Umbilical cord (tissue), 2 donors: Measurements from ENCODE around the gene PGF. TPM values are rescaled to one million over a fixed set of nuclear protein-coding genes. Genes with fewer than 3 reads are reported as not detected.

Experiments
- DNase-seq: peaks from one replicate; pipeline ENCODE4 v3.0.0-alpha.2; 2015; ENCODE audit warnings: low spot score
- total RNA-seq: library from RNA; depleted of rRNA; stranded (reverse); fragments of >200 nt; gene quantifications from one replicate; pipeline ENCODE4 v1.2.3, GENCODE V29; 2014; ENCODE audit warnings: low replicate concordance; ENCODE audit not compliant: insufficient read depth

Gene PGF
- total RNA-seq, 1 donor from 2014 or later = 9.4 TPM

DNA sequence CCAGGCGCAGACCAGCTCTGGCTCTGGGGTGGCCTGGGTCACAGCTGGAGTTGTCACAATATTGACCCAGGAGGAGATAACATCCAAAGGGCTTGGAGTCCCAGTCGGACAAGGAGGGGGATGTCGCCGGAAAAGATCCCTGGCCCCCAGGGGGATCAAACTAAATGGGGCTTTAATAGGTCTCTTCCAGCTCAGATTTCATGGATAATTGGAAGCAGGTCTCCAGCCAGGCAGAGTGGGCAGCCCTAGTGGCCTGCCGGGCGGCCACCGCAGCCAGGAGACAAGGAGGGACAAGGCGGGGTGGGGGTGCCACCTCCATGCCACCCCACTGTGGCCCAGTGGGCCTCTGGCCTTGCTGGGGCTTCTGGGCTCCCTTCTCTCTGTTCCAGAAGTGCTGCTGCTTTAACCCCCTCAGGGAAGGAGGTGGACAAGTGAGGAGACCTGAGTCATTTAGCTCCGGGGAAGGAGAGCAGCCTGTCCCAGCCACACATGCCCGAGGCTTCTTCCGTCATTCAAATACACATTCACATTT, 23.1 kb upstream of the PGF start:
- no peak for DNase-seq

DNA sequence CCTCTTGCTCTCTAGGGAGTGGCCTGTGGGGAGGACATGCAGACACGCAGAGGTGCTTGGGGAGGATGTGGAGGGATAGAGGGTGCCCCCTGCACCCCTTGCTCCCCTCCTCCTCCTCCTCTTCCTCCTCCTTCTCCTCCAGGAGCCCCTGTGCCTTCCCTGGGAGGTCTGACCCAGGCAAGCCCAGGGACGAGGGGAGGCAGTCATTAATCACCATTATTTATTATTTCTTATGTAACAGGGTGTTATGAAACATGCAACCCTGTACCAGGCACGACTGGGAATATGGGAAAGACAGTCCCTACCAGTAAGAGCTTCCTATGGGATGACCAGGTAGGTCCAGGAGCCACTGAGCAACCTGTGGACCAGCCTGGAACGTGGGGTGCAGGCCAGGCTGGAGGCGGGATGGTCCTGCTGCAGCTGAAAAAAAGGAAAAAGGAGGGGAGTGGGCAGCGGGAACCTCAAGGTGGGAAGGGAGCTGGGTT, 22.5 kb upstream of the PGF start:
- DNase-seq = no peak

DNA sequence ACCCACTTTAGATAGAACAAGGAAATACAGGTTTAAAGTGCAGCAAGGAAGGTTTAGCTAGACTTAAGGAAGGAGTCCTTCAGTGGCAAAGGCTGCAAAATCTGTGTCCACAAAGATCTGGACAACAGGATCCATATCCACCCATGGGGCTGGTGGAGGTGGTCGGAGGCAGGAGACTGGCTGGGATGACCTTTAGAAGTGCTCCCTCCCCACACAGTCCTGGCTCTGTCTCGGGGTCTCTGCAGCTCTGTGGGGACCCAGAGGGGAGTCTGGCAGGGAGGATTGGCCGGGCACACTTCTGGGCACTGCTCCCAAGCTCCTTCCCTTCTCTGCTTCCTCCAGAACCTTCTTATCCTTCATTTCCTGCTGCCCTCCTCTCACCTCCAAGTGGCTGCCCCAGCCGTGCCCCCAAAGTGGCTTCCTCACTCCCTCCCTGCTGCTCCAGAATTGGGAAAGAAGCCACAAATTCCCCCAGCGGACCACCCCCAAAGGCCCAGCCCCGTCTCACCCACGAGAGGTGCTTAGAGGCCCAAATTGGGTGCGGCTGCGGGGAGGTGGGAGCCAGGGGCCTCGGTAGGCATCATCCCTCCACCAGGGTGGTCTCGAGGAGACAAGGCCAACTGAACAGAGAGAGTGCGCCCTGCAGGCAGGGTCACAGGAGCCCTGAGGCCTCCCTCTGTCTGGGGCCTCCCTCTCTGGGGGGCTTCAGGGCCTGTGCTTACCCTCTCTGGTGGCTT, 21.9 kb upstream of the PGF start:
- no peak for DNase-seq

DNA sequence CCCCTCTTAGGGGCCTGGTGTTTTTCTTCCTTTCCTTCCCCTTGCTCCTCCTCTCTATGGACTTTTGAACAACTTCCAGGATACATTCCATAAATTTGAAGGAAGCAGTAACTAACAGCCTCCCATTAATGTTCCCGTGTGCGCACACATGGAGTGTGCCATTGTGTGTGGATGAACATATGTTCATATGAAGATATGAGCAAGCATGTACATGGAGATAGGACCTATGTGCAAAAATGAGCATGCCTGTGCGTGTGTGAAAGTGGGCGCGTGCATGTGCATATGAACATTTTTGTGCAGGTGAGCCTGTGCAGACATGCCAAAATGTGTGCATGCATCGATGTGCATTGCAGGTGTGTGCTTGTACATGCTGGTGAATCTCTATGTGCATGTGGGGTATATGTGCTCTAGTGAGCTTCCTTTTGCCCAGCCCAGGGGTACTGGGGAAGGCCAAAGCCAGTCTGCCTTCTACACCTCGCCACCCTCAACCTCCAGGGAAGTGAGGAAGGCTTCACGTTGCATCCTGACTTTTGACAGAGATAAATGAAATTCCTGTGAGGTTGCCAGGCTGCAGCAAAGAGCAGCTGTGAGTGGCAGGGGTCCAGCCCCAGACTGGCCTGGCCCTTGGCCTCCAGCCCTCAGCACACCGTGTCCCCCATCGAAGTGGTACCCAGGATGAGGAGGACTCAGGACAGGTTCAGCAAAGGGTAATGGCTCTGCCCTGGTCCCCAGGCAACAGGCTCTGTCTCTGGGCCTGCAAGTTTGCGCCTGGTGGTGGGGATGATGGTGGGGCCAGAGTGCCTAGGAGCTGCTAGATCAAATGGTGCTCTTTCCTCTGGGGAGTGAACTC, 21.1 kb upstream of the PGF start:
- DNase-seq = no peak

DNA sequence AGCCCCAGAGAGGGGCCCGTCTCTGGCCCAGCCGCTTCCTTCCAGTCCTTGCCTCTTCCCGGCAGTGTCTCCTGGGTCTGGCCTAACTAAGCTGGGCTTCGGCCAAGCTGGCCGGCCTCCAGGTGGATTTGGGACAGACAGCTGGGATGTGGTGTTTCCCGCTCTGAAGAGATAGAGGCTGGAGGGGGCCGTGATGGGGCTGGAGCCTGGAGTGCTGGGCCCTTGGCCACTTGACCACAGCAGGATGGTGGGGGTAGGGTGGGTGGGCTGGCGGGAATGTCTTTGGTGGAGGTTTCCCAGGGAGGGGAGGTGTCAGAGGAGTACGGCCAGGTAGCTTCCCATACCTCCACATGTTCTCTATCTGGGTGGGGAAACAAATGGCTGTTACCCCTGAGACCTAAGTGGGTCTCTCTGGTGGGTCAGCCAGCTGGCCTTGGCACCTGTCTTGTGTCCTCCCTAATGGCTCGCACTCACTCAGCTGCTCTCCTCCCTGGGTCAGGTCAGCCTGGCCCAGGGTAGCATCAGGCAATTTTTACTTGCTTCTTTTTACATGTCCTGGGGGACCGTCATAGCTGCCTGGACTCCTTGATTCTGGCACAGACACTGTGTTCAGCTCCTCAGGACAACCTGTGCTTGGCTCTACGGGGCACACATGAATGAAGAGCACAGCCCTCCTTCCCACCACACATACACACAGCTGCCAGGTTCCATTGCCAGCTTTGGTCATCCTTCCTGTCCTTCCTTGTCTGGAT, 19.8 kb upstream of the PGF start:
- peak; percentile 57 for DNase-seq

DNA sequence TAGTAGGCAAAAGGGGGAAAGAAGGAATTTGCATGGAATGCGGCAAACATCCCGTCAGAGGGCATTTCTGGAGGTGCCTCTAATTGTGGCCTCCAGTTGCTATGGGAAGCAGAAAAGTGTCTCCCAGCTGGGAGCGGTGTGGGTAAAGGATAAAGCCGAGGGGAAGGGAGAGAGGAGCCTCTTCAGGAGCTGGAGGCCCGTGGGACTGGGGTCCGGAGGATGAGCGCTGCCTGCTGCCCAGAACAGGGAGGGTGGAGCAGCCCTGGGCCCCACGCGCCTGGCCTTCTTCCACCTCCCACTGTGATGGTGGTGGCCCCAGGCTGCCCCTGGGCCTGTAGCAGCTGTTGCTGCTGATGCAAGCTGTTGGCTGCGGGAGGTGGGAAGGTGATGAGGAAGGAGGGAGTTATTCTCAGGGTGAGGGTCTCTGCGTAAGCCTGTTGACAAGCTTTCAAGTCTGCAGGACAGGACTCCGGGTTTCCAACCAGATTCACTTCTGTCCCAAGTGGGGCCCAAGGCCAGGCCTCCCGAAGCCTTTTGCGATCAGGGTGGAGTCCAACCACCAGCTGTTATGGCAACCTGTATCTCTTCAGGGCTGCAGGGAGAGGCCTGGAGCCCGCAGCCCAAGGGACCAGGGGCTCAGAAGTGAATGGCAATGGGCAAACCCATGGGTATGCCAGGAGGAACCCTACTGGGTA, 19.1 kb upstream of the PGF start:
- DNase-seq = peak; percentile 48

DNA sequence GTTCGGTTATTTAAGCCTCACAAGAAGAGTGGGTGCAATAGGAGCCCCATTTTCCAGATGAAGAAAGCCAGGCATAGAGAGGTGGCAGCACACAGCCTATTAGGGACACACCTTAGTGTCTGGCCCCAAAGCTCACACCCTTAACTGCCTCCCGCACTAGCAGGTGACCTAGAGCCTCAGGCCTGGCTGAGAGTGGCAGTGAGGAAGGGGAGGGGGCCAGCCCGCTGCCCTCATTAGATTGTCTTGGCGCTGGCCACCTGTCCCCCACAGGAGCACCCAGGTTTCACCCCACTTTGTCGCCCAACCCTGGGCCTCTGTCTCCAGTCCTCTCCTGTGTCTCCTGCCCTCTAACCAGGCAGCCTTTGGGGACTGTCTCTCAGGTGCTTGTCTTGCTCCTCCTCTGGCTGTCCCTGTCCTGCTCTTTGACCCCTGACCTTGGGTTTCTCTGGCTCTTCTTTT, 18.5 kb upstream of the PGF start:
- DNase-seq = no peak

DNA sequence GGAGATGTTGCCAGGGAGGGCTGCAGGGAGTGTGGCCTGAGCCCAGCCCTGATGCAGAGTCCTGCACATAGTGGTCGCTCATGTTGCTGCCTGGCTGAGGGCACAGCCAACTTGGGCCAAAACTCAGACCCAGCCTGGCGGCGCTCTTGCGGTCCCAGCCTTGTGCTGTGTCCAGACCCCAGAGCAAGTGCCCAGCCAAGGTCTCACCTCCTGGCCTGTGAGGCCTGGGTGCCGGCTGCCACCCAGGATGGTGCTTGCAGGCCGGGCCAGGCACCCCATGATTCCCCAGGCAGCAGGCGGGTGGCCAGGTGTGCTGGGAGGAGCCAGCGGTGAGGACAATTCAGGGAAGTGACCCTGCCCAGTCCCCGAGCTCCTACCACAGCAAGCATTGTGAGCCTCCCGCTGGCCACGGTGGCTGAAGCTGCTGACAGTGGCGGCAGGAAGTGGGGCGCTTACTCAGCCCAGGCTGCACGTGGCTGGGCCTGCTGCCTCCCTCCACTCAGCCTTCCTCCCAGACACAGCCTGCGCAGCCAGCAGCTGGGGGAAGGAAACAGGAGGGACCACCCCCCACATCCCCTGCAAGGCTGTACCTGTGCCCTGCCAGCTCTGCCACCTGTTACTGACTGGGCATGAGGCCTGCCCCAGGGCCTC, 17.7 kb upstream of the PGF start:
- DNase-seq = no peak

DNA sequence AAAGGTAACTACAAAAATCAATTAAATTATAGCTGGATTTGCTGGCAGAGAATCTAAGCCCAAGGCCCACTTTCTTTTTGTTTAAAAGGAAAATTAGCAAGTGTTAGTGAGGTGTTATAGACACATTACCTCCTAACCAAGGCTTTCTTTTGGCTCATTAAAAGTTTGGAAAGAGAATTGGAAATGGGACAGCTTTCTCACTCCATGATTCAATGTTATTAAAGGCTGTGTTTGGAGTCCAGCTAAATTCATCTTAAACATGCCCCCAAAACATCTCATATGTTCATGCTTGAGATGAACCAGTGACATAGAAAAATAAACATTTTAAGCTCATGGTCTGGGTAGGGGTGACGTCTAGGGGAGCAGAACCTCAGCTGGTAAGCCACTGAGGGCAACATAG, 13.4 kb upstream of the PGF start:
- no peak for DNase-seq

DNA sequence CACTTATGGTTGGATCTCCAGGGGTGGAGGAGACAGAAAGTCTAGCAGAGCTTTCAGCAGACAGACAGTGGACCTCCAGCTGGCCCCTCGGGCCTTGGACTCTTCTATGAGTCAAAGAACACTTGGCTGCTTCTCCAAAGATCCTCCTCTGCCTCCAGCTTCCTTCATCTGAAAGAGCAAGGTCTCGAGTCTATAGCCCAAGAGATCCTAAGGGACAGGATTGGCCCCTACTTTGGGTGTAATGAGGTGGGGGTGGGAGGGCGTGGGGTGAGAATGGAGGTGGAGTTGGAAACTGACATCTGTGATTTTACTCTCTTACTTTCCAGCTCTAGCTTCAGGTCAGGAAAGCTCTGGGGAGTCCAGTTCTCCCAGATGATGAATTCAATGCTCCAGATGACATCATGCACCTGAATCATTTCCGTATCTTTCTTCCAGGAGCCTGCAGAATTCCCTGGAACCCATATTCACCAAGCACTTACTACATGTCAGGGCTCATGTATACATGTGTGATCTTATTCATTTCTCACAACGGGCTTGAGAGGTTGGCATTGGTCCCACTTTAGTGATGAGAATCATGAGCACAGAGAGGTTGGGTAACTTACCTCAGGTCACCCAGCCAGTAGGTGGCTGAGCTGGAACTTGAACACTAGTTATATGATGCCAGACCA, 10.2 kb upstream of the PGF start:
- no peak for DNase-seq

DNA sequence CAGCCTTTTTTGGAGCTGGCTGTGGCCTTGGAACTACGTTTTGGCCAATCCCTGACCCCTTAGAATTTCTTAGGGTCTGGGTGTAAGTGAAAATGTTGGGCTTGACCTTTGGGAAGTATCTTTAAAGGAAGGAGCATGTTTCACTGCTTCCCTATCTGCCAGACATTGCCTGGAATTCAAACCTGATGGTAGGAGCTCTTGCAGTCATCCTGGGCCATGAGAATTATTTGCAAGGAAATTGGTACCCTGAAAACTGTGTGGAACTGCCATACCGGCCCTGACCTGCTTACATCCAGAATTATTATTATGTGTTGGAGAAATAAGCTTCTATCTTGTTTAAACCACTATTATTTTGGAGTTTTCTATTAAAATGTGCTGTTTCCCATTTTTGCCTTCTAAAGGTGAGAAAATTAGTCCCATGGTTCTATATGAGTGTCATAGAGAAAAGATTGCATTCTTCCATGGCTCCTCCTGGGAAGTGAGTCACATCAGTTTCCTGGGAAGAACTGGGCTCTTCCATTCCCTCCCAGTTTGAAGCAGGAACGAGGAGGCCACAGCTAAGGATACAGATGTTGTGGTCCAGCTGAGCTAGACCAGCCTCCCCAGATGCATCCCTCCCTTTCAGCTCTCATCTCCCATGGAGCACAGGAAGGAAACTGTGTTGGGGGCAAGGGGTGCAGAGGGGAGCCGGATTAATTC, 9.5 kb upstream of the PGF start:
- no peak for DNase-seq

DNA sequence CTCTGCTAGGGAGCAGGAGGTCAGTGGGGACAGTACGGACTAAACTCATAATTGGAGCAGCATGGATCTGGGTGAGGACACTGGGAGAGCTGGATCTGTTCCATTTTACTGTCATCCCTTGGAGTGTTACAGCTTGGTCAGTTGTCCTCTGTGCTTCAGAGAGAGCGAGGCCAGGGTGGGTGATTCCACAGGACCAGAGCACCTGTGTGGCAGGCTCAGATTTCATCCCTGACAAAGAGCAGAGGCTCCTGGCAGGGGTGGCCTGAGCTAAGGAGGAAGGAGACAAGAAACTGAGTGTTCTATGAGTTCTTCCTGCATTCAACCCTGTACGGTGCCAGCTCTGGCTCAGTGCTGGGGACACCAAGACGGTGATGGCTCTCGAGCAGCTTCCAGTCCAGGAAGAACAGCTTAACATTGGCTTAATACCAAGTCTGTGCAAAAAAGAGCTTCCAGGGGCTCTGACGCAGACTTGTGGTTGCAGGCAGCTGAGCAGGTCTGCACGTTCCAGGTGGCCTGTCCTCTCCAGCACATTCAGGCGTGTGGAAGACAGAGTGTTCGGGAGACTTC, 8.4 kb upstream of the PGF start:
- no peak for DNase-seq

DNA sequence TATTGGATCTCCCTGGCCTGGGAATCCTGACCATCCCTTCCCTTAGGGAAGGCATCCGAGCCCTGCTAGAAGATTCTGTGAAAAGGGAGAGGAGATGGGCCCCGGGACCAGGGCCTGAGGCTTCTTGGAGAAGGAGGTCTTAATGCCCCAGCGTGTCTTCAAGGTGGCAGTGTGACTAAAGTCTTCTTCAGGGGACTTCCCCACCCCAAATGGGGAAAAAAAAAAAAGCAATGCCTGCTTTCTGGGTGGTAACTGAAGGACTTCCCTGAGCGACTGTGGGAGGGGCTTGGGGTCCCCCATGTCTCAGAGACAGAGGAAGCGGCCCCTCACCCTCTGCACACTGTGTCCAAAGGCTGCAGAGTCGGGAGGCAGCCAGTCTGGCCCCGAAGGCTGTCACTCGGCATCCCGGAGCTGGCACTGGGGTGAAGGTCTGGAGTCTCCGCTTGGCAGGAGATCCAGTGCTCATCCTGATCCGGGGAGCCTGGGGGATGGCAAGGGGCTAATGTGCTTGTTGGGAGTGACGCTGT, 7.8 kb upstream of the PGF start:
- DNase-seq = no peak

DNA sequence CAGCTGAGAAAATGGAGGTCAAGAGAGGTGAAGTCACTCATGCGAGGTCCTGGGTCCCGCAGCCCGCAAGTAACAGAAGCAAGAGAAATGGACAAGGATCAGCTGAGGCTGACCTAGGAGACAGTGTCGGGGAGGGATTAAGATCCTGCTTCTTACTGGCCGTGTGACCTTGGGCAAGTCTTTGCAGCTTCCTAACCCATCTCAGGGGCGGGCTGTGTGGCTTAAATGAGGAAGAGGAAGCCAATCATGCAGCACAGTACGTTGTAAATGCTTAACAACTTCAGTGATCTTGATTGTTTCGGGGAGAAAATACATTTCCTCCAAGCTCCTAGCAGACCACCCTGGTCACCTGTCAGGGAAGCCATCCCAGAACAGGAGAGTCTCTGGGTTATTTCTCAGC, 7.1 kb upstream of the PGF start:
- DNase-seq = no peak

DNA sequence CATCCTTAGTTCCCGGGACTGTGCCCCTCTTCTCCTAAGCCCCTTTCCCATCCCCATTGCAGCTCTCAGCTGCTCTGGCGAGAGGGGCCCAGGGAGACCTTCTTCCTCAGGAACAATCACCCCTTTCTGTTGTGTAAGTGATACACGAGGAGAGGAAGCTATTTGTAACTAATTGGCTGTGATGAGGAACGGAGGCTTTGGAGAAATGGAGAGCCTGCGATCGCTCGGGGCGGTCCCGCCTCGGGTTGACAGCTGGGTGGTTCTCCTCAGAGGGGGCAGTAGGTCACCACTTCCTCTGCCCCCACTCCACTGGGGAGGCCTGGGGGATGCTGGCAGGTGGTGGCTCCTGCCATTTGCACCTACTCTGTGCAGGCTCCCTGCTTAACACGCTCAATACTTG, 6.6 kb upstream of the PGF start:
- DNase-seq = no peak

DNA sequence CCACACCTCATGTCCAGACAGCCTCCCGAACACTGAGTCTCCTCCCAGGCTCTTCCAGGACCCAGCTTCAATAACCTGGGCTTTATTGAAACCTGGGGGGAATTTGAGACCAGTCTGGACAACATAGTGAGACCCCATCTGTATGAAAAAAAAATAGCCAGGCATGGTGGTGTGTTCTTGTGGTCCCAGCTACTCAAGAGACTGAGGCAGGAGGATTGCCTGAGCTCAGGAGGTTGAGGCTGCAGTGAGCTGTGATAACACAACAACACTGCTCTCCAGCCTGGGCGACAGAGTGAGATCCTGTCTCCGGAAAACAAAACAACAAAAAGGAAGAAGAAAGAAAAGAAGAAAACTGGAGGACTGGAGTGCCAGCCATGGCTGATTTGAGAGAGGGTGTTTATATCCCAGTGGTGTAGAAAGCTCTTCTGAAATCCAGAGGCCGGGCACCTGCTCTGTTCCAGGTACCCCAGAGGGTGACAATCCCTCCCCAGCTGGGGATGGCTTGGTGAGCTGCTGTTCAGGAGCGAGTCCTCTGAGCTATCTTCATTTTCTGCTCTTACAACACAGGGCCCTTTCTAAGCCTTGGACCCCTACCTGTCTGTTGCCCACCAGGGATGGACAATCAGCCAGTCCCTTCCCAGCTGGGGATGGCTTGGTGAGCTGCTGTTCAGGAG, 6.0 kb upstream of the PGF start:
- no peak for DNase-seq

DNA sequence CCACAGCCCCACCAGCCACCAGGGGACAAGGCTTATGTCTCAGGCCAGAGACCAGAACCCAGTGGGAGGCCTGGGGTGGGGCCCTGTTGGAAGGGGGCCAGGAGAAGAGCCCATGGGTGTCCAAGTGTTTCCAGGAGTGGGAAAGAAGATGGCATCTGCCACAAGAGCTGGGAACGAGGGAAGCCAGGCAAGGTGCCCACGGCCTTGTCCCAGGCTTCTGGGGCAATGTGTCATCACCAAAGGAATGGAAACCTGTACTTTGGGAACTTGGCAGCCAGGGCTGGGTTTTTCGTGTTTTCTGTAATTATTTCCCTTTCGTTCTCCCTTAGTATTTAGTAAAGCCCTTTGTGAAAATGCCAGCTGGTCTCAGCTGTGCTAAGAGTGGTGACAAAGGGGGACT, 5.3 kb upstream of the PGF start:
- DNase-seq = no peak

DNA sequence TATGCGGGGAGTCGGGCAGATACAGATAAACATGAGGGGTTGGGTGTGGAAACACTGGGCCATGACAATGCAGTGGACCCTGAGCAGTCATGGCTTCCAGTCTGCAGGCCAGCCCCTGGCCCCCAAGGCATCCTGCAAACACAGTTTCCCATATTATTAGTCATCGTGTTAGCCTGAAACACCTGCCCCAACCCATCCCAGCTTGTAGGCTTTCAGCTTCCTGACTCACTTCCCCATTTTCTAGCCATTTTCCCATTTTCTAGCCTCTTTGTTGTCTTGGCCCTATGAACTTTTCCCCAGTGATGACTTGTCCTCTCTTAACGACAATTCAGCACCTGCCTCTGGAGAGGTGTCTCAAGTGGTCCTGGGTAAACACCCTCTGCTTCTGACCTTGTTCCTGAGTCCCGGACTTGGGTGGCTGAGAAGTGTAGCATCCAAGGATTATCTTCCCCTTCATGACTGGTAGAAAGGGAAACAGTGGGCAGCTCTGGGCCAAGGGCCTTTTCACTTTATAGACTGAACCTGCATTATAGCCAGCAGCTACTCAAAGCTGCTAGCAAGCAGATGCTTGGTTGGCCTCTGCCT, 4.3 kb upstream of the PGF start:
- DNase-seq = no peak
